ENCODE results near the gene LRRC32. TPM values are rescaled to one million over a fixed set of nuclear protein-coding genes. Genes with fewer than 3 reads are reported as not detected.

LRRC32 gene
- total and polyA plus RNA-seq, 2 of the 4 experiments (the other 2 are of a cell fraction), result 5.2 to 13.7 TPM

- H2AK5ac ChIP-seq (ENCODE audit: low read depth, low read length), result peak overlapping the region; percentile 10; the same call in 1 of the 2 replicates
- H3K9me1 ChIP-seq (ENCODE audit: insufficient read depth, low read length), result no peaks in the 10 kb centered on the region
- POLR2A ChIA-PET (ENCODE audit: unreplicated experiment), result no interaction called here
- peak overlapping the region; percentile 57 to 72; a peak in 2 of 4 replicates for H4K8ac ChIP-seq (ENCODE audit: low read depth in 2 of 2, low read length in 2 of 2)
- no peak overlapping the region for H2BK20ac ChIP-seq (ENCODE audit: low read depth, low read length)
- H4K91ac ChIP-seq (ENCODE audit: insufficient read depth, low read depth, low read length), result no peak overlapping the region; the same call in 1 of the 2 replicates
- DNase-seq, result peak; percentile 46
- CTCF ChIA-PET, result no interaction called here
- H3K56ac ChIP-seq (ENCODE audit: extremely low read depth, insufficient read depth, low read length), result no peak overlapping the region
- H2BK120ac ChIP-seq (ENCODE audit: low read depth, low read length), result no peak overlapping the region
- H3K4ac ChIP-seq (ENCODE audit: low read depth, low read length), result no peak overlapping the region; the same call in 1 of the 2 replicates
- TF ChIP-seq CEBPB (IDR thresholded peaks at IDR 0.05; ENCODE audit: low read depth, low read length) (no peak), CTCF (conservative IDR thresholded peaks at IDR 0.05; ENCODE audit: low read depth, low read length) (no peak), ELK1 (IDR thresholded peaks at IDR 0.05; ENCODE audit: borderline replicate concordance, low read depth, low read length) (no peak), MXI1 (IDR thresholded peaks at IDR 0.05; ENCODE audit: borderline replicate concordance, low read depth, low read length) (no peak)
- no TSS peak for BruUV-seq (replicated peaks)
- H2BK5ac ChIP-seq (ENCODE audit: low read depth, low read length, poor library complexity, severe bottlenecking), result no peak overlapping the region
- H3K14ac ChIP-seq (replicated peaks; ENCODE audit: low read depth, low read length), result 0 out of 2 replicates have a peak overlapping the region, but pooled peaks have one; percentile 10
- H2BK15ac ChIP-seq (ENCODE audit: low read depth, low read length), result no peak overlapping the region
- H3K23ac ChIP-seq (ENCODE audit: low read depth, low read length), result no peak overlapping the region
- H3K4me1 ChIP-seq (ENCODE audit: control insufficient read depth, insufficient read depth, low read length), result peaks cover 10% of the 10 kb centered on the region
- in situ Hi-C loops (cut with MboI; ENCODE audit: low sequenced_read_pairs) (no loop called here), dilution Hi-C loops (cut with HindIII; ENCODE audit: low sequenced_read_pairs, unreplicated experiment) (no loop called here), intact Hi-C loops (cut with micrococcal nuclease) (no loop called here)
- no peaks in the 10 kb centered on the region for H3K79me1 ChIP-seq (ENCODE audit: low read depth in 1 of 2, low read length in 2 of 2)
- no peak overlapping the region for H3K27ac ChIP-seq (ENCODE audit: insufficient read depth, low read length)
- H3K18ac ChIP-seq (ENCODE audit: low read depth, low read length), result no peak overlapping the region; the same call in 1 of the 2 replicates
- peaks cover 2% of the 10 kb centered on the region; the same call in 1 of the 2 replicates for H3K36me3 ChIP-seq (ENCODE audit: control insufficient read depth, insufficient read depth, low read length)
- H3K27me3 ChIP-seq (ENCODE audit: control insufficient read depth, insufficient read depth, low read length), result 0 out of 2 replicates have a peak, but pooled peaks cover 3% of the 10 kb centered on the region
- H3K4me2 ChIP-seq (ENCODE audit: low read depth, low read length), result no peak overlapping the region
- peak overlapping the region; percentile 40; the same call in 1 of the 2 replicates for H4K5ac ChIP-seq (ENCODE audit: low read depth, low read length)
- peak; percentile 42 for ATAC-seq (ENCODE audit: low read depth)
- 34% methylated on average over 7 of the region's 7 CpGs; no CpG with 5 or more reads in 1 of the 2 experiments for WGBS, 2 experiments (ENCODE audit: extremely low coverage in 2 of 2, insufficient read length in 1 of 2)
- H2AFZ ChIP-seq (replicated peaks; ENCODE audit: low read length, poor library complexity), result peak overlapping the region; percentile 67
- H2AK9ac ChIP-seq (replicated peaks; ENCODE audit: low read depth, low read length, poor library complexity), result no peak overlapping the region
- H3K9ac ChIP-seq (ENCODE audit: low read depth, low read length), result peak overlapping the region; percentile 31; the same call in 1 of the 2 replicates
- no peak overlapping the region for H3K4me3 ChIP-seq (ENCODE audit: insufficient read depth, low read depth, low read length)
- no peaks in the 10 kb centered on the region for H3K9me3 ChIP-seq (ENCODE audit: control insufficient read depth, insufficient read depth, low read length)
- no peaks in the 10 kb centered on the region for H4K20me1 ChIP-seq (ENCODE audit: insufficient read depth, low read length)
These were observed 4.1 kb downstream of the LRRC32 start for GRCh38 chr11:76666408-76666807.

Data from IMR-90 (cell line).